GM12874 (cell line): ENCODE results near the gene ZP4.

Experiments
- CTCF ChIP-seq: IDR thresholded peaks from 2 replicates; pipeline ENCODE4 v1.5.1; 2011; ENCODE audit warnings: low read depth, mild to moderate bottlenecking, control low read depth, low read length, moderate library complexity; ENCODE audit not compliant: insufficient read depth

Gene ZP4

GRCh38 chr1:237890822-237891221 lies at the start of gene ZP4:
TSS of gene ZP4 (minus strand) at chr1:237890922. CDS start at chr1:237890635, 287 bp downstream.
- TF ChIP-seq CTCF, result no peak

GRCh38 chr1:237938553-237938952 lies 47.8 kb upstream of the ZP4 start:
- TF ChIP-seq CTCF, result no peak

GRCh38 chr1:237938068-237938467 lies 47.3 kb upstream of the ZP4 start:
- no peak for TF ChIP-seq CTCF

GRCh38 chr1:237932816-237933215 lies 42.1 kb upstream of the ZP4 start:
- no peak for TF ChIP-seq CTCF

- TF ChIP-seq CTCF, result no peak
Measured at GRCh38 chr1:237931581-237931980, 40.9 kb upstream of the ZP4 start.

- TF ChIP-seq CTCF, result no peak
Measured at GRCh38 chr1:237927198-237927597, 36.5 kb upstream of the ZP4 start.

GRCh38 chr1:237921306-237921705 lies 30.6 kb upstream of the ZP4 start:
- TF ChIP-seq CTCF, result no peak

- no peak for TF ChIP-seq CTCF
Measured at GRCh38 chr1:237913345-237913744, 22.6 kb upstream of the ZP4 start.
